HG02885 (cell line): ENCODE results near the gene MSL3B.
A peak's percentile ranks its signal among the peaks of the same experiment; 100 is the strongest.
"Not testable (repeated sequence)": the region's sequence is repeated elsewhere in the genome, so short reads cannot be mapped to it uniquely, and the experiment has no call there.

Experiments used
- ATAC-seq: cut with Tn5 transposase; IDR thresholded peaks from one replicate; pipeline ENCODE4 v1.9.1; 2021; ENCODE audit warnings: mild to moderate bottlenecking; ENCODE audit not compliant: unreplicated experiment, poor library complexity

MSL3B gene

DNA sequence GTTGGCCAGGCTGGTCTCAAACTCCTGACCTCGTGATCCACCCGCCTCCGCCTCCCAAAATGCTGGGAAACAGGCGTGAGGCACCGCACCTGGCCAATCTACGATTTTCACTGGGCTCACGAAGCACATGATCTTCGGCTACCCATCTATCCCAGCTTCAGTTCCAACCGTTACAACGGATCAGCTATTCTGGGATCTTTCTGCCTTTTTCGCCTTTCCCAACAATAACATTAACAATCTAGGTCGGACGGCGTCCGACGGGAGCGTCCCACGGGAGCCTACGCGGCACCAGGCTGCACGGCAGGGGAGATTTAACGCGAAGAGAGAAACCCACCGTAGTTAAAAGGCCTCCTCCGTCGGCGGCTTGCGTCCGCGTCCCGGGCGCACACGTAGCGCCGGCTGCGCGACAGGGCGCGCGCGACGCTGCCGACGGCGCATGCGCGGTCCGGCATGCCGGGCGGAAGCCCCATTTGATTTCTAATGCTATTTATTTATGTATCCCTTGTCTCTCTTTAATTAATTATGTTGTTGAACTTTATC is at the start of gene MSL3B:
Gene MSL3B, minus strand, starts transcription at position 394 of the 540 bp plus-strand sequence.
- ATAC-seq, result peak; percentile 57

DNA sequence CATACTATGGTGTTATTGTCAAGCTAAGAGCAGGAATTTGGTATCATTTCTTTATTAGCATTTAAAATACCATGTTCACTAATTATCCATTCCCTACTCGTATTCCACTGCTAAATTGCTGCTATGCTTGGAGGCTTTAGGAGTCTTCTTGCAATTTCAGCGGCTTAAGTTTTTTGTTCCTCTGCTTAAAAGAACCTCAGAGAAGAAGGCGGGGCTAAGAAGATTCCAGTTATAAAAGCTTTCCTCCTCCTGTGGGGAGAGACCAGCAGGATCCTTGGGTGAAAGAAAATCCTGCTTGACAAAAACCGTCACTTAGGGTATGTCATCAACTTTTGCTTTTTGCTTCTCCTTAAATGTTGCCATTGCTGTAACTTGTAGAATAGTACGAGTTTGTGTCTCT is 48.9 kb upstream of the MSL3B start, which contains the start of gene TRPM8:
Gene TRPM8, plus strand, starts transcription at position 258 of the 400 bp plus-strand sequence. CDS start 9,165 bp downstream, outside the sequence.
- ATAC-seq, result no peak

DNA sequence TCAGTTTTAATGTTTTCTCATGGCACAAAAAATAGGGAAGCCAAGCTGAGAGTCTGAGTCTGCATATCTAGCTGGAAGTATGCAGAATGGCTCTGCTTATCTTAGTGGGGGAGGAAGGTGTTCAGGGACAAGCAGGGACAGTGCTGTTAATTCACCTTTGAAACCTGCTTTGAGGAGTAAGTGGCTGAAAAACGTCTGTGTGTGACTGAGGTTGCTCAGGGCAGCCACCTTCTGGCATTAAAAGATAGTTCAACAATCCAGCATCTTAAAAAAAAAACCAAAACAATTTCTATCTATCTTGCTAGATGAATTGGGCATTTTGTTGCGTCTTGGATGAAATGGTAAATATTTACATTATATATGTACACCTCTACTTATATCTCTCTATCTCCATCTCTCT is 46.9 kb upstream of the MSL3B start:
- ATAC-seq, result no peak

DNA sequence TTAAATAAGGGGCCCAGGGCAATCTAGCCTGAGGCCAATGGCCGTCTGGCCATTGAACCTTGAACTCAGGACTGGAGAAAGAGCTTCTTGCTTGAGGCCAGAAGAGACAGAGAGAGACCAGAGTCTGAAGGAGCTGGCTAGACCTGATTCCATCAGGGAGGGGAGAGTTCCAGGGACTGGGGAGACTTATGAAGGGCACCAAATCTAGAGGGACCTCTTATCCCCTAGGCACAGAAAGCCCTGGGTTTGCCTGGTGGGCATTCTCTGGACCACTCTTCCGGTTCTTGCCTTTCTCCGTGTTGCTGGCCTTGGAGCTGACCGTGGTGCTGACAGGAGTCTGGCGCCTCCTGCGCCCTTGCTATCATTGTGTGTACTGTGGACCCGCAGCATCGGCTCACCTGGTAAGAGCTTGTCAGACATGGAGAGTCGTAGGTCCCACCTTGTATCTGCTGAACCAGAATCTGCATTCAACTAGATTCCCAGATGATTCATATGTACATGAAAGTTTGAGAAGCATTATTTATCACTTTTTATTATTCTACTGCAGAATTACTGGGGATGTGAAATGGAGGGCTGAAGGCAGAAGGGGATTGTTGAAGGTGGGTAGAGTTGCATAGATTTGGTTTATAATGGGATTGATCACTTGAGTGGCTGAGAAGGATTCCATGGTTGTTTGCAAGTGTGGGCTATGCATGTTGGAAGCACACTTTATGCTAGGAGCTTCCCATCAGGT is 44.7 kb upstream of the MSL3B start:
- no peak for ATAC-seq

DNA sequence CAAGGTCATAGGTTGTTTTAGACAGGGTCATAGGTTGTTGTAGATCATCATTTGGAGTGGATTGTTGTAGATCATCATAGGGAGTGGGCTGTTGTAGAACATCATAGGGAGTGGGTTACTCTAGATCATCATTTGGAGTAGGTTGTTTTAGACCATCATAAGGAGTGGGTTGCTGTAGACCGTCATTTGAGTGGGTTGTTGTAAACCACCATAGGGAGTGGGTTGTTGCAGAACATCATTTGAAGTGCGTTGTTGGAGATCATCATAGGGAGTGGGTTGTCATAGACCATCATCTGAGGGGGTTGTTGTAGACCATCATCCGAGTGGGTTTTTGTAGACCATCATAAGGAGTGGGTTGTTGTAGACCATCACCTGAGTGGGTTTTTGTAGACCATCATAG is 39.4 kb upstream of the MSL3B start:
- no peak for ATAC-seq

DNA sequence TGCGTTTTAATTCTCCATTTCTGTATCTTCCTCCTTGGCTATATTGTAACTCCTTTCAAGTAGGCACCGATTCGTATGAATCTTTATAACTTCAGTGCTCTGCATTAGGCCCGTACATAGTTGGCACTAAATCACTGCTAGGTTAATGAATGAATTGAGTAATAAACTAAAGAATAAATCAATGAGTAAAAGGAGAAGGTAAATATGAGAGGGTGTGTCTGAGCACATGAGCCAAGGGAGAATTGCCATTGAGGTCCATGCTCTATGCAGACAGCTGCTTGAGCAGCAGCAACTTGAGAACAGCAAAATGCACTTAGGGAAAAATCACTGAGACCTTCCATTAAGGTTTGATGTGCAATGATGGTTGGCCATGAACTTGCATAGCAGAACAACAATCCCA is 37.8 kb upstream of the MSL3B start:
- ATAC-seq, result no peak

DNA sequence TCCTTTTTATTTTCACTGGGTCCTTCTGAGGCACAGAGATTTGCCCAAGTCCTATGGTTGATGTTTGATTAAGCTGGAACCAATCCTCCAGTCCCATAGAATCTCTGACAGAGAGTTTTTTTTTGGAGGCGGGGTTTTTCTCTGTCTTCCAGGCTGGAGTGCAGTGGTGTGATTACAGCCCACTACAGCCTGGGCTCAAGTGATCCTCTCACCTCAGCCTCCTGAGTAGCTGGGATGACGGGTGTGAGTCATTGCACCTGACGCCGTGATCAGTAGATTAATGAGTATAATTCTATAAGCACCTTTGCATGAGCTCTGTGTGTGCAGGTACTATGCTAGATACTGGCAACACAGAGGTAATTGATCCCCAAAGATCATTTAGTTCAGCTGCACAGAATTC is 33.7 kb upstream of the MSL3B start:
- ATAC-seq, result no peak

DNA sequence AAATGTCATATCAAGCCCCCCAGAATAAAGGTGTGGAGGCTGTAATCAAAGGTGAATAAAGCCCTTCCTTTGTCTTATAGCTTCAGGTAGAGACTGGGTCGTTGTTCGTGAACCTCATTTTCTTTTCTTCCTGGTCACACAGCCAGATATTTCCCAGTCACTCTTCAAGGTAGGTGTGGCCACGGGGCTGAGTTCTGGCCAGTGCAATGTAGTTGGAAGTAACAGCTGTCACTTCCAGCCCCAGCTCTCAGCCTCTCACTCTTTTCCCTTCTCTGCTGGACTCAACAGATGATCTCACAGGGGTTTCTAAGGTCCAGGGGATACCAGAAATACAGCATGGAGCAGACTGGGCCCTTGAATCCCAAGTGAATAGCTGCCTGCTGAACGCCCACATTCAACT is 33.2 kb upstream of the MSL3B start:
- no peak for ATAC-seq

DNA sequence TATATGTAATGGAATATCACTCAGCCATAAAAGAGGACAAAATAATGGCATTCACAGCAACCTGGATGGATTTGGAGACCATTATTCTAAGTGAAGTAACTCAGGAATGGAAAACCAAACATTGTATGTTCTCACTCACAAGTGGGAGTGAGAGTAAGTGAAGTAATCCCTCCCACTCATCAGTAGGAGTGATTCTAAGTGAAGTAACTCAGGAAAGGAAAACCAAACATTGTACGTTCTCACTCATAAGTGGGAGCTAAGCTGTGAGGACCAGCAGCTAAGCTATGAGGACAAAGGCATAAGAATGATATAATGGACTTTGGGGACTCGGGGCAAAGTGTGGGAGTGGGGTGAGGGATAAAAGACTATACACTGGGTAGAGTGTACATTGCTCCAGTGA is 28.1 kb upstream of the MSL3B start:
- ATAC-seq, result not testable (repeated sequence)

DNA sequence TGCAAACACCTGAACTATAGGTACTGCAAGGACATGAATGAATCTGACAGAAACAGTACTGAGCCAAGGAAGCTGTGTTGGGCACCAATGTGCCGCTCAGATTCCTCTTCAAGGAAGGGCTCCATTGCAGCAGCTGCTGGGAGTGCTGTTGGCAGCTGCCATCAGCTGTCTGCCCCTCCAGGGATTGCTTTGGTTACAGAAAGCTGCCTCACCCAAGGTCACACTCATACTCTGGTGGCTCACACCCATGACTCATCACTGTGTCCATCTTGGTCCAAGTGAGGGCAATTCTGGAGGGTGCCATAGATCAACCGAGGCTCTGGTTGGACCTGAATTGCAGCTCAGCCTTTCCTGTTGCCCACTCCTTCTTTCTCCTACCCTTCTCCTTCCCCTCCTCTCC is 24.6 kb upstream of the MSL3B start:
- no peak for ATAC-seq

DNA sequence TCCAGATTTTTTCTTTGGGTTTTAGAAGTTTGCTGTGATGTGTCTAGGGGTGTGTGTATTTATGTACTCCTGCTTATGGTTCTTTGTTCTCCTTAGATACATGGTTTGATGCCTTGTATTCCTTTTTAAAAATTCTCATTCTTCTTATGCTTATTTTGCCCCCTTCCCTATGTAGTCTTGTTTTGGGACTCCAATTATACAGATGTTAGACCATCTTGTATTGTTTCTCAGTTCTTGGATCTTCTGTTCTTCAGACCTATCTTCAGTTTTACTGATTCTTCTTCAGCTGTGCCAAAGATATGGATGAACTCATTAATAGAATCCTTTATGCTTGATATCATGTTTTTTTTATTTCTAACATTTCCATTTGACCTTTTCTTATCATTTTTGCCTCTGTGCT is 14.2 kb upstream of the MSL3B start:
- ATAC-seq, result no peak

DNA sequence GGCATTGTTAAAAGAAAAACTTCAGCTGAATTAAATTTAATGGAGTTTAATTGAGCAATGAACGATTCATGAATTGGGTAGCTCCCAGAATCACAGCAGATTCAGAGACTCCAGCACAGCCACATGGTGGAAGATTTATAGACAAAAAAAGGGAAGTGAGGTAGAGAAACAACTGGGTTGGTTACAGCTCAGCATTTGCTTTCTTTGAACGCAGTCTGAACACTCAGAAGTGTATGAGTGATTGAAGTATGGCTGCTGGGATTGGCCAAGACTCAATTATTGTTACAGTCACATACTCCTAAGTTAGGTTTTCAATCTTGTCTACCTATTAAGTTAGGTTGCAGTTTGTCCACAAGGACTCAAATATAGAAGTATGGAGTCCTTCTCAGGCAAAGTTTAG is 3.9 kb upstream of the MSL3B start:
- ATAC-seq, result not testable (repeated sequence)

DNA sequence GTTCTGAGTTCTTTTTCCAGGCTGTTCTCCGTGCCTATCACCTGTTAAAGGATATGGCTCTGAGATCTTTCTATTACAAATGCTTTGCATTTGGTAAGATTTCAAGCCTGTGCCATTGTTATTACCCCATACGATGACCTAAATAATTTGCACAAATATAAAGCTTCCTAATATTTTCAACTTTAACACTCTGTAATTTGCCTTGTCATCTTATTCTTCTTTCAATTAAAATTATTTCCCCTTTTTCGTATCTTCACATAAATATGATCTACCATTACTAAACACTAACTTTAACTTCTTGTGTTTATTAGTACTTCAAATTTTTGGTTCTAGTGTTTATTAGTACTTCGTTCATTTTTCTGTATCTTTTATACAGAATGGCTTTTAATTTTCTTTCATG is 3.2 kb upstream of the MSL3B start:
- no peak for ATAC-seq

DNA sequence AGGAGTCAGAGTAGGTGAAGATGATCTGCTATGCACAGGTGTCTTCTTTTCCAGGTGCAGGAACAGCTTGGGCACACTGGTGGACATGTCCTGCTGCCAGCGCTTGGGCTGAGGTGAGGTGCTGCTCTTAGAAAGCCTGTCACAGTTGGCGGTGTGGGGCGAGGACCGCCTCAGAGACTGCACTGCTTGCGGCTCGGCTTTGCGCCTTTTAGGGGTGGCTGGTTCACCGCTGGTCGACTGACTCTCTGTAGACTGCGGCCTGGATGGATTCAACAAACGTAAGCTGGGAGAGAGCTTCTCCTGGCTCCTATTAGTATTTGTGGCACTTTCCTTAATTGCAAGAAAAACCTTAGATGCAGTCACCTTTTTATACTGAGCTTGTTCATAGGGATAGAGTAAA is 1.7 kb downstream of the MSL3B start:
- no peak for ATAC-seq

DNA sequence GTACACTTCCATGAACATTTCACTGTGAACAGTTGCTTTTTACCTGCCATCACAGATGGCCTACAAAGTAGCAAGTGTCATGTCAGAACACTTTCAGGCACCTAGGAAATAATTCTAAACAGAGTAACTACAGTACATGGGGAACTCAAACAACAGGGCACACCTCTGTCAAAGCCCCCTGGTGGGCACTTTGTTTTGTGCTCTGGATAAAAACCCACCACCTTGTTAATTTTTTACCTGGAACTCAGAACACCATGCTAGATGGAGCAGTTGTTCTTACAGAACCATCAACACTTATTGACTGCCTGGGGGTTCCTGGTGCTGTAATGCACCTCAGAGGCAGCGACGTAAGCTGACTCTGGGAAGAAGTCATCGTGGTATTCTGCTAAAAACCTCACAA is 2.3 kb downstream of the MSL3B start:
- ATAC-seq, result no peak

DNA sequence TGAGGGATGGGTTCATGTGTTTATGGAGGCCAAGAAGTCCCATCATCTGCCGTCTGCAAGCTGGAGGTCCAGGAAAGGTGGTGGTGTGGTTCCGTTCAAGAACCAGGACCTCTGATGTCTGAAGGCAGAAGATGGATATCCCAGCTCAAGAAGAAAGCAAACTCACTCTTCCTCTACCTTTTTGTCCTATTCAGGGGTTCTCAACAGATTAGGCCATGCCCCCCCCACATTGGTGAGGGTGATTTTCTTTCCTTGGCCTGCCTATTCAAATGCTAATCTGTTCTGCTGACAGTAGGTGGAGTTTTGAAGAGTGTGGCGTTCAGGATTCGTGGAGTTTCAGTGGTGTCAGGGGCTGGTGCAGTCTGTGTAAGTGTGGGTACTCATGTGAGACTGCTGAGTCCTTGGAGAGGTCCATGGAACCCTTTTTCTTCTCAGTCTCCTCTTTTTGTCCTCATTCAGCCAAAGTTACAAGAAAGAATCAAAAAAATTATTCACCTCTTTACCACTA is 5.9 kb downstream of the MSL3B start:
- ATAC-seq, result no peak

DNA sequence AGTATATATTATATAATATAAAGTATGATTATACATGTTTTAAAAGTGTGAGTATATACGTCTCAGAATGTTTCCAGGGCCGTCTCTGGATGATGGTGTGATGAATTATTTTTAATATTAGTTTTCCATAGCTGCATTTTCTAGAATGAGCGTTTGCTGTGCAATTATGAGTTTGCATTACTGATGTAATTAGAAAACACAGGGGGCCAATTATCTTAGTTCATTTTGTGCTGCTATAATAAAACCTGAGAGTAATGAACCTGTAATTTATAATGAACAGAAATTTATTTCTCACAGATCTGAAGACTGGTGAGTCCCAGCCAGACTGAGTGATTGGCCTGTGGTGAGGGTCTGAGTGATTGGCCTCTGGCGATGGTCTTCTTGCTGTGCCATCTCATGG is 9.9 kb downstream of the MSL3B start:
- no peak for ATAC-seq

DNA sequence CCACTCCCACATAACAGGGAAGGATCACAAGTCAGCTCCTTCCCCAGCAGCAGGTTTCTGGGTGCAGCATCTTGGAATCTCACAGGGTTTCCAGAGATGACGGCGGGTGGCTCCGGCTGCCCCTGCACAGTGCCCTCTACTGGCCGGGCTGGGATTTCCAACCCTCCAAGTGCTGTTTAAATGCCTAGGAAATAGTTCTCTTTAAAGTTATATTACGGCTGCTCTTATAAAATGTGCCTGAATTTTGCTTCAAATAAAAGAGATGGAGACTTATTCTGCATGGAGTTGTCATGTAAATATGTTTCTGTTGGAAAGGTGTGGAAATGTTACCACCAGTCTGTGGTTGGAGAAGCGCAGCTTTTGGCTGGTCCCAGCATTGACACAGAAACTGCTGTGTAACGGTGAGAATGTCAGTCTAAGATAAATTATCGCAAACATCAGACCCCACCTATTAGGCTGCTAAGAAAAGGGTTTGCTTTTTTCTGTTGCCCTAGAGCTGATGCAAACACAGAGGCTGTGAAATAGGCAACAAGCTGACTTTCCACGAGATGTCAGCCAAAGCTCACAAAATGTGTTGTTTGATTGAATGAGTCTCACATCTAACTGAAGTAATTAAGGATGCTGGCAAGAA is 10.6 kb downstream of the MSL3B start:
- ATAC-seq, result no peak

DNA sequence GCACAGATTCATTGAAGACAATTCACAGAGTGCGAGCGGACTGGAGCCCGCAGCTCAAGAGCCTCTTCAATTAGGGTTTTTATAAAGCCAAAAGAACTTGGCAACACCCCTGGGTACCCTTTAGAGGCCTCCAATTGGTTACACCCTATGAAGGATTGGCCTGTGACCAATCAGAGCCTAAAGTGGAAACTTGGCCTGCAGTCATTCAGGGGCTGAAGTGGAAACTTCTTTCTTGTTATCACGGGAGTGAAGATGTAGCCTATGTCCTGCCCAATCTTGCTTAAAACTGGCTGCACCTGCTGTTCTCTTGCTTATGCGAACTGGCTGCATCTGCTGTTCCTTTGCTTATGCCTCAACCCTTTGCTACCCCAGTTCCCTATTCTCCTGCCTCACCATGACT is 12.0 kb downstream of the MSL3B start:
- no peak for ATAC-seq

DNA sequence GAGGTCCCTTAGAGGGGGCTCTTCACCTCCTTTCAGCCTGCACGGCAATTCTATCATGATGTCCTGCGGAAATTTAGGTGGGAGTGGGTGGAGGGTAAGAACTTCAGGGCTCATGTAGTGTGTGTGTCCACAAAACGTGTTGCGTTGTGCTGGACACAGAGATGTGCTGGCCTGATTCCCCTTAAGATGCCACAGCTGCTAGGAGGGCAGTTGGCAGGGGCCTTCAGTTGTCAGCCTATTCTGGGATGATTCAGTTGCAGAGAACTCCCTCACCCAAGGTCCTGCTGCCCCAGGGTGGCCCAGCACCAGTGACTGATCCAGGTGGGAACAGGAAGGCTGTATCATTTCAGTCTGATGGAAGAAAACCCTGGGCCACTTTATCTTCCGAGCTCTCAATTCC is 12.8 kb downstream of the MSL3B start:
- ATAC-seq, result no peak

DNA sequence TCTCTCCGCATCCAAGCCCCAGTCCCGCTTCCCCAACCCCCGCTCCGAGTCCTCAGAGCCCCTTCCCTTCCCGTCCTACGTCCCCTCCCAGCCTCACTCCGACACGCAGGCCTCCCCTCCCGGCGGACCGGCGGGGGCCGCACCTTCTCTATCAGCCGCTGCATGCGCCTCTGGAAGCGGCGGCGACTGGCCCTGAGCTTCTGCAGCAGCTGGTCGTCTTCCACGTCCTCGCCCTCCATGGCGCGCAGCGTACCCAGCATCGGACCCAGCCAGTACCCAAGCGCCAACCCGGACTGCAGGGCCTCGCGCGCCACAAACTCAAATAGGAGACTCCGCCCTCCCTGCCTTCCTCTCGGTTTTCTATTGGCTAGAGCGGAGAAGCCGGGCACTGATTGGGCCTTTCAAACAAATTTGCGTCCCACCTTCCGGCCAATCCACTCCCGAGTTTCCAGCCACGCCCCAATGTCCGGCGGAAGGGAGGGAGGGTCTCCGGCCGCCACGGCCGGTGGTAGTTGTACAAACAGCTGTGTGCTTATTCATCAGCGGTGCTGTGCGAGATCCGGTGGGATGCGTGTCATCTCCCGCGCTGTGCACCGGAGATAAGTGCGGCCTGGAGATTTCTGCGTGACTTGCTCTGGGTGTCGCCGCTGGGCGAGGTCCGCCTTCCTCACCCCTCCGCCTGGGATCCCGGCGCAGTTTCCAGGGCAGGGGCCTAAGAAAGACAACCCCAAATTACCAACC is 13.8 kb downstream of the MSL3B start, which contains the start of gene HJURP:
Gene HJURP, minus strand, starts transcription at position 295 of the 741 bp plus-strand sequence. Its CDS starts 35 bp downstream, at position 260.
- peak; percentile 96 for ATAC-seq
